PFSK-1 (cell line): ENCODE results near the gene HRH3.

Experiments
- FOXP2 ChIP-seq: optimal IDR thresholded peaks from 2 replicates; pipeline ENCODE3; 2011; ENCODE audit warnings: borderline replicate concordance, control low read depth, inconsistent platforms; ENCODE audit not compliant: insufficient read depth; ENCODE audit errors: extremely low read length, extremely low read depth
- POLR2AphosphoS5 ChIP-seq: IDR thresholded peaks from 2 replicates; pipeline ENCODE4 v1.6.1; 2012; ENCODE audit warnings: low read depth, mild to moderate bottlenecking, control low read depth, low read length, moderate library complexity
- REST ChIP-seq, 2 experiments: IDR thresholded peaks; 2 replicates each; pipeline versions ENCODE4 v1.6.1 to v1.8.0; 2011 to 2012; ENCODE audit warnings: low read depth in 2 of 2, low read length in 2 of 2, control low read depth in 1 of 2, inconsistent platforms in 1 of 2, mild to moderate bottlenecking in 1 of 2, moderate library complexity in 1 of 2; ENCODE audit not compliant: insufficient read depth in 1 of 2
- SIN3A ChIP-seq: IDR thresholded peaks from 2 replicates; pipeline ENCODE4 v1.6.1; 2012; ENCODE audit warnings: mild to moderate bottlenecking, low read length, moderate library complexity, borderline replicate concordance; ENCODE audit not compliant: insufficient read depth
- TAF1 ChIP-seq: IDR thresholded peaks from 2 replicates; pipeline ENCODE4 v1.6.1; 2012; ENCODE audit warnings: low read length, control low read depth, borderline replicate concordance; ENCODE audit not compliant: insufficient read depth

HRH3 gene

GRCh38 chr20:62215991-62216635 is 4.0 kb downstream of the HRH3 start:
- TF ChIP-seq FOXP2 (no peak), REST (IDR thresholded peaks at IDR 0.05; ENCODE audit: insufficient read depth in 1 of 2, low read depth in 2 of 2, low read length in 2 of 2) (no peak), POLR2AphosphoS5 (no peak), SIN3A (no peak), TAF1 (no peak)

GRCh38 chr20:62215020-62215990 is 4.8 kb downstream of the HRH3 start:
- TF ChIP-seq SIN3A (no peak), REST (IDR thresholded peaks at IDR 0.05; ENCODE audit: insufficient read depth in 1 of 2, low read depth in 2 of 2, low read length in 2 of 2) (no peak), POLR2AphosphoS5 (no peak), TAF1 (no peak), FOXP2 (no peak)

GRCh38 chr20:62214067-62214466 is 6.0 kb downstream of the HRH3 start:
- TF ChIP-seq TAF1 = no peak
- TF ChIP-seq POLR2AphosphoS5 = no peak
- no peak for TF ChIP-seq SIN3A
- TF ChIP-seq FOXP2 = no peak
- TF ChIP-seq REST (IDR thresholded peaks at IDR 0.05; ENCODE audit: insufficient read depth in 1 of 2, low read depth in 2 of 2, low read length in 2 of 2) = no peak

GRCh38 chr20:62212299-62212698 is 7.8 kb downstream of the HRH3 start:
- TF ChIP-seq REST (IDR thresholded peaks at IDR 0.05; ENCODE audit: insufficient read depth in 1 of 2, low read depth in 2 of 2, low read length in 2 of 2) = no peak
- TF ChIP-seq POLR2AphosphoS5 = no peak
- TF ChIP-seq FOXP2 = no peak
